Activated CD4-positive, alpha-beta T cell treated with anti-CD3 and anti-CD28 coated beads, Interleukin-2, amount 50 U/mL, for 16 hours (primary cell): Measurements from ENCODE around the gene C15orf61.

Source experiments
- DNase-seq: peaks from one replicate; pipeline ENCODE4 v3.0.0-alpha.2; 2020

The C15orf61 gene

DNA sequence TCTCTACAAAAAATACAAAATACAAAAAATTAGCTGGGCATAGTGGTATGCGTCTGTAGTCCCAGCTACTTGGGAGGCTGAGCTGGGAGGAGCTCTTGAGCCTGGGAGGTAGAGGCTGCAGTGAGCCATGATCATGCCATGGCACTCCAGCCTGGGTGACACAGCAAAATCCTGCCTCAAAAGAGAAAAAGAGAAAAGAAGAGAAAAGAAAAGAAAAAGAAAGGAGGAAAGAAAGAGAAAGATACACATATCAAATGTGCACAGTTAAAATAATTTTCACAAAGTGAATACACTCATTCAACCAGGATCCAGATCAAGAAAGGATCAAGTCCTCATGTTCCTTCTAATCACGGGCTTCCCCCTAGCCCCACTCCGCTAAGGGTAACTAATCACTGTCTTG, 5.8 kb upstream of the C15orf61 start:
- DNase-seq = no peak

DNA sequence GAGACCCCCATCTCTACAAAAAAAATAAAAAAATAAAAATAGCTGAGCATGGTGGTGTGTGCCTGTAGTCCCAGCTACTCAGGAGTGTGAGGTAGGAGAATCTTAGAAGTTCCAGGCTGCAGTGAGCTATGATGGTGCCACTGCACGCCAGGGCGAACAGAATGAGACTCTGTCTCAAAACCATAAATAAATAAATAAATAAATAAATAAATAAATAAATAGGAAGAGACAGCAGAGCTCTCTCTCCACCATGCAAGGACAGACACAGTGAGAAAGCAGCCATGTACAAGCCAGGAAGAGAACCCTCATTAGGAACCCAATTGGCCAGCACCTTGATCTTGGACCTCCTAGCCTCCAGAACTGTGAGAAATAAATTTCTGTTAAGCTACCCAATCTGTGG, 5.4 kb upstream of the C15orf61 start:
- no peak for DNase-seq

DNA sequence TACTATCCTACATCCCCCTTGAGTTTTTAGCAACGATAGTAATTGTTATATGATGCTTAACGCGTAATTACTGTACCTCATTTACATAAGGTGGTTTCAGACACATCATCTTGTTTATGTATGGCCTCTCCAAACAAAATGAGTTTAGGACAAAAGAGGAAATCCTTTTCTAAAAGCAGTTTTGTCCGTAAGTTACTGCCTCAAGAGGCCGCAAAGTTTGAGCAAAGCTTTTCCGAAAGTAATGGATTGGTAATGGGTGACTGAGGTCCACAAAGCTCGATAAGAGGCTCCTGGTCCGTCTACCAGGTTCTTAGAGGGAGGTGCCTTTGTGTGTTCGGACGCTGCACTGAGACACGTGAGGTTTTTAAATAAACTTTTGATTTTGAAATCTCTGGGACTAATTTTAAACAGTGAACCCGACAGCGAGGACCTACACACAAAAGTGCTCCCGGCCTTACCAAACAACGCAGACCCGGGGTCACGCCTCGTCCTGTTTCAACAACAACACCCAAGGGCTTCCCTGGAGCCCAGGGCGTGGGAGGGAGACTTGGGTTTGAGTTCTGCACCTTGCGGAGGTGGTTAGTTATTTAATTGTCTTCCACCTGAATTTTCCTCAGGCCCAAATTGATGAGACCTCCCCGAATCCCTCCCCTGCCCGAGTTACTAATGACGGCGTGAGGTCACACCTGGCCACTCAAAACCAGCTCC, 456 bp upstream of the C15orf61 start:
- no peak for DNase-seq

GRCh38 chr15:67521783-67522568, 1.0 kb downstream of the C15orf61 start:
- DNase-seq = no peak

DNA sequence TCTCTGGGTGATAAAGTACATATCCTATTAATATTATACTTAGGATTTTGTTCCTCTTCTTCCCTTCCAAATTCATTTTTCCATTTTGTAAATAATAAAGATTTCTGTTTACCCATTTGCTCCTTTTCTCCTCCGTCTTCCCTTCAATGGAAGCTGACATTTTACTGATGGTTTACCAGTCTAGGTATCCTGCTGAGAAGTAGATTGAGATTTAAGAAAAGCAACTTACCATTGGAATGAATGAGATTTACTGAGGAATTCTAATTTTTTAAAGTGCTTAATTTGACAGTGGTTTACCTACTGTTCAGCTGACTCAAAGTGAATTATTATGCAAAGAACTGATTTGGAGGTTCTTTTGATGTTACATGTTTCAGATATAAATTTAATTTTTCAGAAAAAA, 2.4 kb downstream of the C15orf61 start:
- DNase-seq = no peak

GRCh38 chr15:67524235-67524634, 3.3 kb downstream of the C15orf61 start:
- DNase-seq = no peak

DNA sequence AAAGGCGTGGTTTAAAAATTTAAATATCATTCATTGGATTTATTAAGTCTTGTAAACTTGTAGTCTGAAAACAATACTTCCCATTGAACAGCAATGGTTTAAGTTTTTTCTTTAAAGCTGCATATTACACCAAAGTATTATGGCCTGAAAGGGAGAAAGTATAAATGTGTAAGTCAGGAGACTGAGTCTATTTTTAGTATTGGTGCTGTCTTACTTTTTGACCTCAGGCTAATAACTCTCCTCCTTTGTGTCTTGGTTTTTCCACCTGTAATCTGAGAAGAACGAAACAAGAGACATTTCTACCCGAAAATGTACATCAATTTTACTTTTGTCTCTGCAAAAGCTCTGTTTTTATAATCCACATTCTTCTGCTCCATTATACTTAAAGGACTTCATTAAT, 7.6 kb downstream of the C15orf61 start:
- no peak for DNase-seq

GRCh38 chr15:67531379-67531914, 10.5 kb downstream of the C15orf61 start:
- DNase-seq = no peak

DNA sequence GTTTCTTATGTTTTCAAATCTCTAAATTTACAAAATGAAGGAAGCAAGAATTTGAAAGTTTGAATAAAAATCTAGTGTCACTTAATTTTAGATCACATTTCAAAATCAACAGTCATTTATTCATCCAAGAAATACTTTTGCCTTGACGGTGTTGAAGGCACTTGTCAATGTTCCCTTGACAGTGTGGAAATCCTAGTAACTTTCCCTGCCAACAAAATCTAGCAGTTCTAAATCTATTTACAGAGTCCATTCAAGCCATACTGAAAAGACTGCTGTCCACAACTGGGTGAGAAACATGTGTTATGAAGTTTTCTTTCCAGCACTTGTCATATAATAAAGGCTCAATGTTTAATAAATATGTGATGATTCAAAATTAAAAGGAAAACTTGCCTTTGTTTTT, 12.9 kb downstream of the C15orf61 start:
- DNase-seq = no peak

DNA sequence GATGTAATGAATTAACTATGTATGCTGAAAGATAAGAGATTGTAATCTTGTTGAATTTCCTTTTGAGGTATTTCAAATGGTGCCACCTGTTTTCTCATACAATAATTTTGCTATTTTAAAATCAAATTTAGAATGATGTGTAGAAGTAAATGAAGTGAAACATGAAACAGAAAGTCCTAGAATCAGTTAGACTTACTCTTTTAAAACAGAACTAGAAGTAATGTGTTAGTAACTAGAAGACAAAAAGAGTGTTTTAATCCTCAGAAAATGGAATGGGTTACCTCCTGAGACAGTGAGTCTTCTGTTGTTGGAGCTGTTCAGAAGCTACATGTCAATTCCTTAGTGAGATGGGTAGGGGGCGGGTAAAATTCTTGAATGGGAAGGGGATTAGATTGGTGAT, 13.4 kb downstream of the C15orf61 start:
- DNase-seq = no peak

- no peak for DNase-seq
These were observed 16.8 kb downstream of the C15orf61 start for GRCh38 chr15:67537771-67538170.

- peak; percentile 87 for DNase-seq
These were observed 21.8 kb downstream of the C15orf61 start, which contains the start of gene MAP2K5 for GRCh38 chr15:67542420-67543347. TSS of gene MAP2K5 (plus strand) at chr15:67542703. CDS start at chr15:67543336, 633 bp downstream.

DNA sequence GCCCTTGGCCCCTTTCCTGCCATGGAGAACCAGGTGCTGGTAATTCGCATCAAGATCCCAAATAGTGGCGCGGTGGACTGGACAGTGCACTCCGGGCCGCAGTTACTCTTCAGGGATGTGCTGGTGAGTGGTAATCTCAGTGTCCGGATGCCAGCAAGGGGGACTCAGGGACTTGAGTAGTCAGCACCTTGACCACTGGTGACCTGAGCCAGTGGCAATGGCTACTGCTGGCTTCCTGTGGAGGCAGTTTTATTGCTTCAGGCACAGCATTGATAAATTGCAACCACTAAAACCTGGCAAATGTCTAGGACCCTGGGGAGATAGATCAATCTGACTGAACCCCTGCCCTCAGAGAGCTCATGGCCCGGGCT, 22.4 kb downstream of the C15orf61 start:
- DNase-seq = no peak

DNA sequence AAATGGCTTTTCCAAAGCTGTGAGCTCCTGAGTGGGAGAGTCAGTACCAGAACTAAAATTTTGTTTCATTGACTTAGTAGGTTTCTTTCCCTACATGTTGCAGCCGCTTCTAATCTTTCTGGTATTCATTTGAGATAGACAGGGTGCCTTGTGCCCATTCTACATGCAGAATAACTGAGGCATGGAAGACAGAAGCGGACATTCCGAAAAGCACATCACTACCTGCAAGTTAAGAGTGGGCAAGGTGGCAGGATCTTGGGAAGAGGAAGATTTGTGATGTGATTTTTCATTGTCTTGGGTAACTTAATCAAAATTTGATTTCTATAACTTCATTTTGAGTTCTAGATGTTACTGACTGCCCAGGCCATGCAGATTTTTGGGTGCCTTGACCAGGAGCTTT, 23.5 kb downstream of the C15orf61 start:
- no peak for DNase-seq

GRCh38 chr15:67545864-67546263, 24.9 kb downstream of the C15orf61 start:
- DNase-seq = no peak

DNA sequence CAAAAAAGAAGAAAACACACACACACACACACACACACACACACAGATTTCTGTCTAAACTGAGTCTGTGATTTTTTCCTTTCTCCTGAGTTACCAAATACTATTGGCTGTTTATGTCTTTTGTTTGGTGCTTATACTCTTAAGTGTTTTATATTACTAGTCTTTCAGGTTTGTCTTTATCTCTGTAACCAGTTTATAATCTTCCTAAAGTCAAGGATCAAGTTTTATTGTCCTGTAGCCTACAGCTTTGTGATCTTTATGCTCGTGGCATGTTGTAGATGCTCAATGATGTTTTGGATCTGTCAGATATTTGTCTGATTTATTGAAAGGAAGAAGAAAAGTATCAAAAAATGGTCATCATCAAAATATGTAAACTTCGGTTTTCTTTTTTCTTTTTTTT, 26.1 kb downstream of the C15orf61 start:
- DNase-seq = no peak

DNA sequence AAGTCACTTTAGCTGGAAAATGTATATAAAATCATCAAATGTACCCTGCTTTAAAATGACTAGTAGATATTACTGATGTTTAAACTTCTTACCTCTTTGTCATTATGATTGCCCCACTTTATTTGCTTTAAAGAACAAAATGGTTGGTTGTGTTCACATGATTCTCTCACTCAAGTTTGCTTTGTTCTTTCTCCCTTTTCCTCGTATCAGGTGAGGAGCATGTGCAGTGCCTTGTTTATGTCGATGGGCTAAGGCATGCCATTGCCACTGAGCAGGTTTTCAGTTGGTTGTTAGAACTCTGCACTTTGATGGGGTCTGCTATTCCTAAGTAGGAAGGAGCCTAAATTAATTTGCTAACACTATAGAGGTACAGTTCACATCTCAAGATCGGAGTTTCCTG, 26.9 kb downstream of the C15orf61 start:
- no peak for DNase-seq

GRCh38 chr15:67548236-67548852, 27.4 kb downstream of the C15orf61 start:
- DNase-seq = no peak

DNA sequence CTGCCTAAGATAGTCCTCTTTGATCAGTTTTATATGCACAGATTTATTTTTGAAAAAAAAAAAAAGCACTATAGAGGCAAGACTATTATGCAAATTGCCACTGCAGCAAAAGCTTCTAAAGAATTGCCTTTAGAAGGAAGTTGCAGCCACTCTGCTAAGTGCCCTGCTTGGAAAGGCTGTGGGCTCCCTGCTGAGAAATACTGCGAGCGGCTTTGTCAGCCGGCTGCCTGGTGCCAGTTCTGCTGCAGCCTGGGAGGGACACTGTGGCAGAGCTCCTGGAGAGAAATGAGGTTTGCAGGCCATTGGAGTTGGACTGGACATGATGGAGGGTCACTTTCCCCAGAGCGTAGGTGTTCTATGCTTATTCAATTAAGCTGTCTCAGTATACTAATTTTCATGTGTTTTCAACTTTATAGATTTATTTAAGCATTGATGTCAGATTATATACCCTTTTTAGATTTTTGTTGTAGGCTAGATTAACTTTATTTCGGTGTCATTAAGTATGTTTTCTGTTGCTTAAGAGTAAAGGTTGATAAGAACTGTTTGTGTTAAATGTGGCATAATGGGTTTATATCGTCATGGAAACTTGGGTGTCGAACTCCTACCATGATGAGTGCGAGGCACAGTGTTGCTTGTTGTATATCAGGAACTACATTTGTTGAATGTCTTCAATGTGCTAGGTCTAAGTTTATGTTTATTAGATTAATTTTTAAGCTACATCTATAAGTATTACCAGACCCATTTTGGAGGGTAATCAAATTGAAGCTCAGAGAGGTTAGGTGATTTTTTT, 28.1 kb downstream of the C15orf61 start:
- DNase-seq = no peak

DNA sequence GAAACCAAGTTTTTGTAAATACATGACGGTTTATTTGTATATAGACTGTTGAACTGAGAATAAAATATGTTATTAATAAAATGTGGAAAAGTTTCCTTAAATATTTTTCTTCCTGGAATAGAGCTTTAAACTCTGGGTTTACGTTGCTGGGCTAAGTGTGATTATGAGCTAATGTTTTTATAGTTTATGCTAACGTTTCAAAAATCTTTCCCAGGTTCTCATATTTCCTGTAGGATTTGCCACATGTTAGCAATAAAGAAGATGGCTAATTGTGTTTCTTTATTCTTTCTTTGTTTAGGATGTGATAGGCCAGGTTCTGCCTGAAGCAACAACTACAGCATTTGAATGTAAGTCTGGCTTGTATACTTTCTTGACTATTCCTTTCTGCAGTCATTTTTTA, 28.8 kb downstream of the C15orf61 start:
- DNase-seq = no peak

GRCh38 chr15:67550522-67550921, 29.6 kb downstream of the C15orf61 start:
- DNase-seq = no peak
